GM12872 (cell line): ENCODE results near the gene ANKS4B.

Experiments used
- TF ChIP-seq, protein P1 (sequence below): IDR thresholded peaks from 3 replicates; pipeline ENCODE4 v1.5.1; 2011; ENCODE audit warnings: low read depth, mild to moderate bottlenecking, low read length, moderate library complexity; ENCODE audit not compliant: insufficient read depth

Gene ANKS4B

DNA sequence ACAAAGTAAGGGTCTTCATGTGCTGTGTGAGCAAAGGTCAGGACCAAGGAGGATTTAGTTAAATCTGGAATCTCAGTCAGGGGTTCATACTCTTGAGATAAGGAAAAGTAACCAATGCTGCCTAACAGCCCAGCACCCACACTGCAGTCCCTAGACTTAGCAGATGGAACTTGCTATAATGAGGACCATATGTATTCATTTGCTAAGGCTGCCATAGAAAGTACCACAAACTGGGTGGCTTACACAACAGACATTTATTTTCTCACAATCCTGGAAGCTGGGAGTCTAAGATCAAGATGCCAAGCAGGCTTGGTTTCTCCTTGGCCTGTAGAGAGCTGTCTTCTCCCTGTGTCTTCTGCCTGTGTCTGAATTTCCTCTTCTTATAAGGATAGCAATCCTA, 42.9 kb upstream of the ANKS4B start:
- TF ChIP-seq, protein P1, sequence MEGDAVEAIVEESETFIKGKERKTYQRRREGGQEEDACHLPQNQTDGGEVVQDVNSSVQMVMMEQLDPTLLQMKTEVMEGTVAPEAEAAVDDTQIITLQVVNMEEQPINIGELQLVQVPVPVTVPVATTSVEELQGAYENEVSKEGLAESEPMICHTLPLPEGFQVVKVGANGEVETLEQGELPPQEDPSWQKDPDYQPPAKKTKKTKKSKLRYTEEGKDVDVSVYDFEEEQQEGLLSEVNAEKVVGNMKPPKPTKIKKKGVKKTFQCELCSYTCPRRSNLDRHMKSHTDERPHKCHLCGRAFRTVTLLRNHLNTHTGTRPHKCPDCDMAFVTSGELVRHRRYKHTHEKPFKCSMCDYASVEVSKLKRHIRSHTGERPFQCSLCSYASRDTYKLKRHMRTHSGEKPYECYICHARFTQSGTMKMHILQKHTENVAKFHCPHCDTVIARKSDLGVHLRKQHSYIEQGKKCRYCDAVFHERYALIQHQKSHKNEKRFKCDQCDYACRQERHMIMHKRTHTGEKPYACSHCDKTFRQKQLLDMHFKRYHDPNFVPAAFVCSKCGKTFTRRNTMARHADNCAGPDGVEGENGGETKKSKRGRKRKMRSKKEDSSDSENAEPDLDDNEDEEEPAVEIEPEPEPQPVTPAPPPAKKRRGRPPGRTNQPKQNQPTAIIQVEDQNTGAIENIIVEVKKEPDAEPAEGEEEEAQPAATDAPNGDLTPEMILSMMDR, result no peak

DNA sequence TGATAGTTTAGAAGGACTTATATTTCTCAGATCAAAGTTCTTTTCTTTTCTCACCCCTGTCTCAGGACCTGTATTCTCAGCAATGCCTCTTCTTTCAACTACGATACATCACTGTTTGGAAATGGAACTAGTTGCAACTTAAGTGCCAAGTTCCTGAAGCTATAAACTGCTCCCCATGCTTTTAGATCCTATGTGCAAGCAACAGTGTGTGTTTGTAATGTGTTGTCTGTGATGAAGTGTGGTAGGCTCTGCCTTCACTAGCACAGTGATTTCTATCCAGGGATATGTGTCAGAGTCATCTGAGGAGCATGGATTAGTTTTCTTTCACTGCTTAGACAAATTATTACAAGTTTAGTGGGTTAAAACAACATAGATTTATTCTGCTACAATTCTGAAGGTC, 40.5 kb upstream of the ANKS4B start:
- TF ChIP-seq, protein P1, result no peak

DNA sequence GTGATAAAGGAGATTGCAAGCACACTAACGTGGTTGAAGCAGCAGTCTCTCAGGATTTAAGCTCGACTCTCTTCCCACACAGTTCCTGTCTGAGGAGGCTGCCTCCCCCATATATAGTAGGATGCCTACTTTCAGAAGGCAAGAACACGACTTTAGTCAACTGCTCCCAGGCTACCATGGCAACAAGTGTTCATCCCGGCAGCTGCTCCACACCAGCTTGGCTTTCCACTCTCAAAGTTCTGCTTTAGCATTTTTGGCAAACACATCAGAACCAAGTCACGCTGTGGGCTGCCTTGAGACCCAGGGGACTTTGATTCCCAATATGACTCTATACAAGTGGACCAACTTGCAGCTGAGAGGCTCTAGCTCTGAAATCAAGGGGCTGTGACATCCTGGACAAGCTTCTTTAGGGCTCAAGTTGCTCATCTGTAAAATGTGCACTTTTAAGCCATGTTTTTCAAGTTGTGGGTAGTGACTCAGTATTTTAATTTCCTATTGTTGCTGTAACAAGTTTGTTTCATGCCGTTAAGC, 38.7 kb upstream of the ANKS4B start:
- TF ChIP-seq, protein P1, result no peak

DNA sequence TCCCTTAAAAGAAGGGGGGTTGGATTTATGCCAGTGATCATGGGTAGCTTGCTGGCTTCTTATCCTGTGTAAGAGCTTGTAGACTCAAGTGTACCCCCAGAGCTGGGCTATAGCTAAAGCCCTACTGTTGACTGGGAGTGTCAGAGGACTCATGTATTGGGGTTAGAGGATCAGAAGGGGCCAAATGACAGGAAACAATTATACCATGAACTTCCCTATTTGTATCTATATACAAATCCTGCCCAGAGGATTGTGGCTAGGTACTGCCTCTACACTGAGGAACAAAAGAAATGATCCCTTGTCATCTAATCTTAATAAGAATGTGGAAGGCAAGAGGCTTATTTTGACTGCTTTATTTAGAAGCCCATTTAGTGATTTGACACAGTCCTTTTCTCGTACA, 36.4 kb upstream of the ANKS4B start:
- TF ChIP-seq, protein P1, result no peak

DNA sequence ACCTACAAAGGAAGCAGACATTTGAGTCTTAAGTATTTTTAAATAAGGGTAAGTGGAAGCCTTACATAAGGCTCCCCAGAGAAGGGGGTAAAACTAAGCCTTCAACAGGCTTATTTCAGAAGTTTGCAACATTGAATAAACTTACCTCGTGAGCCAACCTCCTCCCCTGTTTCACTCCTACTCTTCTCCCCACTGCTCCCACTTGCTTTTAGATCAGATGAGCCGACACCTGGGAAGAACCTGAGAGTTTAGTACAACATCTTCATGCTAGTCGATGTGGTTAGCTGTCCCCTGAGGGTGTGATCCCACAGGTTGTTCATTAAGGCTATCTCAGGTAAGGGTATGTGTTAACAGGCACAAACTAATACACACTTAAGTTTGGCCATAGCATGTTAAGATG, 35.9 kb upstream of the ANKS4B start:
- TF ChIP-seq, protein P1, result no peak

DNA sequence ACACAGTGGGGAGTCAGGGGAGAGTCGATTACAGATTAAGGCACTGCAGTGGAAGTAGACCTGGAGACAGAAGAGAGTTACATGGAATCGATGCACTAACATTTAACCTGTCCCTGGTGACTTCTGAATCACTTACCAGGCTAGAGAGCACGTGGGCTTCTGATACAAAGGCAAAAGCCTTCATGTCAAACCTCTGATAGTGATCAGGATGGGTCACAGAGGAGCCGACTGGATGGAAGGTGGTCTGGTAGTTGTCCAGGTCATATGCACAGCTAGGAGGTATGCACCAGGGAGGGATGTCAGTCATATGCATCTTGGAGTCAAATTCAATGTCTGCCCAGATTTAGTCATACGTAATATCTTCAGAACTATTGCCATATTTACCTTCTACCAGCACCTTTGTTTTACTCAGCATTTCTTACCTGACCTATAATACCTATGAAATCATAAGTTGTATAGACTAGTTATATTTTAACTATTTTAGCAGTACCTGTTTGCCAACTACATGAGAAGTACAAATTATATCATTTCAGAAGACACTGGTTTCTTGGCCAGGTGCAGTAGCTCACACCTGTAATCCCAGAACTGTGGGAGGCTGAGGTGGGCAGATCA, 33.8 kb upstream of the ANKS4B start:
- TF ChIP-seq, protein P1, result no peak

DNA sequence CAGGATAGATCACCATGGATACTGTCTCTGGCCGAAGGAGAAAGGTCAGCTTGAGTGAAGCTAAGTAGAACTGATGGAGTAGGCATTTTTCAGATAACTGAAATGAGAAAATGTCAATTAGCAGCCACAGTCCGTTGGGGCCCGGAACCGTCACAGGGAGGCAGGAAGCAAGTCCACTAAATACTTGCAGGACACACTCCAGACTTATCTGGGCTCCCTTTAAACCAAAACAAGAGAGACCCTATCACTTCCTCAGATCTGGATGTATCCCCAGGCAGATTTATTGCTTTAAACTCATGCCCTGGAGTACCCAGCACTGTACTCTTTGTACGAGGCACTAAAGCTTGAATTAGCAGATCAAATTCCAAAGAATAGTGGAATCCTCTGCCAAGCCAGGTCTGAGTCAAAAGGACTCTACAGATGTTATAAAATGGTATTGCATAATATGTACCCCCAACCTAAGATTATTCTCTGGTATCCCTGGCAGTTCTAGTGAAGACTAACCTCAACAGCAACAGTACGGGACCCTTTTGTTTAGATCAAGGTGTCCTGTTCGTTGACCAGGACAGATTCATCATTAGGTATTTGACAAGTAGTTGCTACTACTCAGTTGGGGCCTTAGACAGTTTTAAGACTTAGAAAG, 30.2 kb upstream of the ANKS4B start:
- TF ChIP-seq, protein P1, result no peak
